ENCODE results near the gene CTNNA2.

Gene CTNNA2

DNA sequence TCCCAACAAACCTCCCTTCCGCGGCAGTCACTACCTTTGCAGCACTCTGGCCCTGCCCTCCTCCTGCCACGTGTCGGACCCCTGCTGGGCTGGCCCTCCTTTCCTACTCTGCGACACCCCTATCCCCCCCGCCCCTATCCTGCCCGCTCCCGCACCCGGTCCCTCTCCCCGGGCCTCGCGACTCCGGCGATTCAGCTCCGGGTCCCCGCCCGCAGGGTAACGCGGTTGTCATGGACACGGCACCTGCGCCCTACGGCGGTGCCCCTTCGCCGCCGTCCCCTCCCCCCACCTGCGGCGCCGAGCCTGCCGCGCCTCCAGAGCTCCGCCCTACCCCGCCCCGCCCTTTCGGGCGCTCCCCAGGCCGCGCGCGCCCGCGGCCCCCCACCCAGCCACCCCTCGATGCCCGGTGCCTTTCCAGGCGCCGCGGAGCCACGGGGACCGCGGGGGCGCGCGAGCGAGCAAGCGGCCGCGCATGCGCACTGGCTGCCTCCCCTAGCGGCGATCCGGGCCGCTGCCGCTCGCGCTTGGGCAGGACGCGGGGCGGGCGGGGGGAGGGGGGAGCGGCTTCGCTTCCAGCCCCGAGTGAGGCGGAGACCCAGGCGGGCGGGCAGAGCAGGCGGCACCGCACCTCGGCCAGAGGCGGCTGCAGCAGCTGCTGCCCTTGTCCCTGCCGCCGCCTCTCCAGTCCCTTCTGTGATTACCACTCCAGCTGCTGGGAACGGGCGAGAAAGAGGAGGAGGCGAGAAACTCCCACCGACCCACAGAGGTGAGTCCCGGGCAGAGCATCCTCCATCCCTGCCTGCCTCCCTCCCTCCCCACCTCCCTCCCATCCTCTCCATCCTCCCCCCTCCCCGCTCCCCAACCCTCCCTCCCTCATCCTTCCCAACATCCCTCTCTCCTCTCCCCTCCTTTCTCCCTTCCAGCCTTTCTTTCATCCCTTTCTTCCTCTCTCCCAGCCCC lies at the start of gene CTNNA2:
Gene CTNNA2 (plus strand): TSS at position 610 of the 960 bp plus-strand sequence.
- DNase-seq = no peak

GRCh38 chr2:79487399-79487798 lies 25.5 kb upstream of the CTNNA2 start:
- DNase-seq = no peak

DNA sequence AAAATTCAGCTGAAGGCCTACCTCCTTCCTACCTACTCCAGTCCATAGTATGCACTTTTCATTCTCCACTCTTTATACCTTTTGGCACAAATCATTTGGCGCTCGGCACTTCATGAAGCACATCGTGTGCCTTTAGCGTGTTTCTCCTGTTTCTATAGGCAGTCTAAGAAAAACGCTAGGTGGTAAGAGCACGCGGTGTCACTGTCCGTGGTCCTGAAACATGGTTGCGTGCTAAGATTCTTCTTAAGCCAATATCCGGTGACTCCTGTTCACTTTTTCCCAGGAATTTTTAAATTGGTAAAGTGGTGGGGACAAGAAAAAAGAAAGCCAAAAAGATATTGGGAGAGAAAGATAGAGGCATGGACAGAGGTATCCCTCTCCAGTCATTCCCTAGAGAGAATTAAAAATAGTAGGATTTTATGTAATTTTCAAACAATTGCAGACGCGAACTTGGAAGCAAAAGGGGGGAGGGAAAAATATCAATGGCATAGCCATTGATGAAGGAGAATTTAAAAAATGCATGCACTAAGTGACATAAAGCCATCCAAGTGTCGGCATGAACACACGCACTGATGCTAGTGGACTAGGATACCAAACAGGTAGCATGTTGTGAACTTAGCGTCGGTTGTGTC lies 1.4 kb upstream of the CTNNA2 start:
- no peak for DNase-seq

- DNase-seq = no peak
Measured at GRCh38 chr2:79513711-79514110, 860 bp downstream of the CTNNA2 start.

- DNase-seq = no peak
Measured at GRCh38 chr2:79529636-79530035, 16.8 kb downstream of the CTNNA2 start.

GRCh38 chr2:79530443-79530842 lies 17.6 kb downstream of the CTNNA2 start:
- DNase-seq = no peak

GRCh38 chr2:79547568-79547967 lies 34.7 kb downstream of the CTNNA2 start:
- no peak for DNase-seq

DNA sequence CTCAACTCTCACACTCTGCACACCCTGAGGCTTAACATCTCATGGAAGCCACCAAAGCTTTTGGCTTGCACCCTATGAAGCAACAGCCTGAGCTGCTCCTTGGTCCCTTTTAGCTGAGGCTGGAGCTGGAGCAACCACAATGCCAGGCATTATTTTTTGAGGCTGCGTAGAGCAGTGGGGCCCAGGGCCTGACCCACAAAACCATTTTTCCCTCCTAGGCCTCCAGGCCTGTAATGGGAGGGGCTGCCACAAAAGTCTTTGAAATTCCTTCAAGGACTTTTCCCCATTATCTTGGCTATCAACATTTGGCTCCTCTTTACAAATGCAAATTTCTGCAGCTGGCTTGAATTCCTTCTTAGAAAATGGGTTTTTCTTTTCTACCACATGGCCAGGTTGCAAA lies 39.8 kb downstream of the CTNNA2 start:
- no peak for DNase-seq

DNA sequence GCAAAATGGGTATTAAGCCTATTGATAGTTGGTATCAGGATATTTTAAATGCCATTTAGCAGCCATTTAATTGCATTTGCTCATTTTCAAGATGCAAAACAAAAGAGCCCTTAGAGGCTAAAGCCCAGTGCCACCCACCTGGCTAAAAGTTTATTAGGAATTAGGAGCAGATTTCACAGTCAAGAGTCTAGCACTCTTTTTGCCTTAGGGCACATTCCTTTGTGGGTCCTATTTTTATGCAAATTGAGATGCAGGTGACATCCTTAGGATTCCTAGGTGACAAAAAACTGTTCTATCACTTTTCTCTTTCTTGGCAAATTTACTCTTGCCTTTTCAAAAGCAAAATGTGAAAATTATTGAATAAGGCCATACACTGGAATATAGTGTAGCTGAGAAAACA lies 42.0 kb downstream of the CTNNA2 start:
- DNase-seq = no peak

- DNase-seq = no peak
Measured at GRCh38 chr2:79564065-79564464, 51.2 kb downstream of the CTNNA2 start.

- DNase-seq = no peak
Measured at GRCh38 chr2:79569048-79569447, 56.2 kb downstream of the CTNNA2 start.

GRCh38 chr2:79573895-79574674 lies 61.2 kb downstream of the CTNNA2 start:
- no peak for DNase-seq

DNA sequence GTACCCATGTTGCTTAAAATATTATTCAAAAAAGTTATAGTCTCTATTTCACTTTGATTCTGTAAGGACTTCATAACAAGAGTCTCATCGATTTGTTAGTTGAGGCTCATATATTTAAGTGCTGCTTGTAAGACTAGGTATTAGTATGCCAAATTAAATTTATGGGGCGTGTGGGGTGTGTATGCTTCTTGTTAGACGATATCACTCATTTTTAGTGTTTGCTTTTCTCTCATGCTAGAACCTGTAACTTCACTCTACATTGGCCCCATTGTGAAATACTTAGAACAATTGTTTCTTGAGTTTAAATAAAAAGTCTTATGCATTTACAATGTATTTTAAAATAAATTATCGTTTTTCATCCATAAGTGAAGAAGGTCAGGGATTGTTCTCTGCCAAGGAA lies 63.6 kb downstream of the CTNNA2 start:
- no peak for DNase-seq

- DNase-seq = no peak
Measured at GRCh38 chr2:79578952-79579351, 66.1 kb downstream of the CTNNA2 start.

GRCh38 chr2:79580175-79580574 lies 67.3 kb downstream of the CTNNA2 start:
- DNase-seq = no peak

- DNase-seq = no peak
Measured at GRCh38 chr2:79585701-79586433, 73.0 kb downstream of the CTNNA2 start.

GRCh38 chr2:79591281-79591680 lies 78.4 kb downstream of the CTNNA2 start:
- no peak for DNase-seq

- no peak for DNase-seq
Measured at GRCh38 chr2:79593237-79593867, 80.5 kb downstream of the CTNNA2 start.

DNA sequence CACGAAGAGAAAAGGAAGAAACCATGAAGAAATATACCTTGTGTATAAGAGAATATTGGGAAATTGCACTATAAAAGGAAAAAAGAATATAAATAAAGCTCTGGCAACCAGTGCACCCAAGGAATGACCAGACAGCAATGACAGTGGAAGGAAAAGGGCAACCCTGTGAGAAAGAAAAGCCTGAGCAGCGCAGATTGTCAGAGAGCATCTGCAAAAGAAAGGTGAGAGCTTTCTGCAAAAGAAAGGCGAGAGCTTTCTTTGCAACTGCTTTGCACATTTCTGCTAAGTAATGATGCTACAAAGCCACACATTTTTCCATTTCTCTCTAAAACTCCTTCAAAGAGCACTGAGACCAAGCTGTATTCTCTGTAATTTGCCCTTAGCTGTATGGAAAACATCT lies 83.6 kb downstream of the CTNNA2 start:
- no peak for DNase-seq

DNA sequence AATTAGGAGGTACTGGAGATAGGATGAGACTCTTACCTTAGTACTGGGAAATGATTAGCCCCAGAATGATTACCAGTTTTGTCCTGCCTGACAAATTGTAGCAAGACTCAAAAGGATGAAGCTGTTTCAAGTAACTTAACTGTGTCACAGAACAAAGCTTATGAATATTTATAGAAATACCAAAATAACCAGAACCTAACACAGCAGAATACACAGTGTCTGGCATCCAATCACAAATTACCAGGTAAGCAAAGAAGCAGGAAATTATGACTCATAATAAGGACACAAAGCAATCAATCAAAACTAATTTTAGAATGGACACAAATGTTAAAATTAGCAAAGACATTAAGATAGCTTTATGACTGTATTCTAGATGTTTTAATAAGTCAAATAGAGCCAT lies 91.9 kb downstream of the CTNNA2 start:
- no peak for DNase-seq

DNA sequence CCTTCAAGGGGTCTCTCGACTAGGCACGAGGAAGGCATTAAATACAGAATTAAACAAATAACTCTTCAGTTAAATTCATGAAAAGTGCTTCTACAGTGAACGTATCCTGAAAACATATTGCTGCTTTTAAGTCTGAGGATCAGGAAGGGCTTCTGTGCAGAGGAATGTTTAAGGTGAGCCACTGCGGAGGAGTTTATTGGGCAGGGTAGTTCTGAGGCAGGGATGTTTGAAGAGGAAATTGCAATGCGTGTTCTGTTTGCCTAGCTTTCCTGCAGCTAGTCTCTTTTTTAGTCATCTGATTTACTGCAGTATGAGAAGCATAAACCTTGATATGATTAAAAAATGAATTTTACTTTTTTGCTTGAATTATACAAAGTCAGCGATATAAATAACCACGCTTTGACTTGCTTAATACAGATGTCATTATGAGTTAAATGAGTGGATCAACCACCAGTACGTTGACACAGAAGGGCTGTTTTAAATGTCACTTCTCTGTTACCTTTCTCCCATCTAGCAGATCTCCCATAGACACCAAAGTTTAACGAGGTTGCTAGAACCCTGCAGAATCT lies 98.7 kb downstream of the CTNNA2 start:
- DNase-seq = no peak

DNA sequence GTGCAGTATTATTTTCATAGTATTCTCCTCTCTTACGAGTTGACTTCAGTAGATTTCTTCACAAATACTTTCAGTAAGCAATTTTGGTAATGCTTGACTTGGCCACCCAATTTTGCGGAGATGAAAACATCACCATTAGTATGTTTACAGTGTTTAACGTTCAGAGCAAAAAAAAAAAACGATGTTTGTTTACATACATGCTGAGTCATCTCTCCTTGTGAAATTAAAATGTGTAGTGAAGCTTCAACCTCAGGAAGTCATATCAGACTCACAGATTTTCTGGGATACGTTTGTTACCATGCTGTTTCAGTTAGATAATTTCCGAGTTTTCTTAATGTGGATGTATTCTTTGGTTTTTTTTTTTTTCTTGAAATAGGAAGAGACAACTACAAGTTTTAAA lies 100.1 kb downstream of the CTNNA2 start:
- no peak for DNase-seq

Measured in activated effector memory CD4-positive, alpha-beta T cell treated with Interleukin-2 at 50 U/mL for 16 hours (primary cell).